Panc1 (cell line): ENCODE measurements around the gene LPP. TPM values are rescaled to one million over a fixed set of nuclear protein-coding genes. Genes with fewer than 3 reads are reported as not detected.

Experiments used
- ATAC-seq: fragments of 200-7000 bp; cut with Tn5 transposase; 2 replicates; pipeline ENCODE4 v1.9.1; 2020; ENCODE audit warnings: mild to moderate bottlenecking, moderate library complexity
- BruUV-seq: library from RNA; stranded (reverse); fragments of 400-500 nt; replicated peaks from 2 replicates; lab custom pipeline; 2021; lab: Mats Ljungman, UMichigan
- CTCF ChIA-PET: fragments of 300-600 bp; sonication (Branson Sonifier 250); formaldehyde crosslinking; loops from one replicate; lab custom pipeline; 2022; ENCODE audit warnings: antibody characterized with exemption; lab: Charles Lee
- POLR2A ChIA-PET: fragments of 300-600 bp; sonication (Branson Sonifier 250); formaldehyde crosslinking; loops from one replicate; lab custom pipeline; 2022; ENCODE audit warnings: antibody characterized with exemption; lab: Charles Lee
- DNase-seq: peaks from one replicate; pipeline ENCODE4 v3.0.0-alpha.2; 2010; ENCODE audit warnings: low read depth, low spot score
- H3K27ac ChIP-seq: 2 replicates; pipeline ENCODE4 v1.5.1; 2011; ENCODE audit warnings: mild to moderate bottlenecking, low read length, inconsistent platforms
- H3K27me3 ChIP-seq: fragments of 200-500 bp; sonication (Bioruptor generic); 2 replicates; pipeline ENCODE4 v1.6.0; 2014; ENCODE audit warnings: low read length, inconsistent platforms; ENCODE audit not compliant: control insufficient read depth, insufficient read depth
- H3K36me3 ChIP-seq: fragments of 200-500 bp; sonication (Bioruptor generic); 2 replicates; pipeline ENCODE4 v1.5.1; 2014; ENCODE audit warnings: inconsistent platforms, mild to moderate bottlenecking, low read length, moderate library complexity; ENCODE audit not compliant: control insufficient read depth, insufficient read depth
- H3K4me1 ChIP-seq: 2 replicates; pipeline ENCODE4 v1.5.1; 2011; ENCODE audit warnings: inconsistent platforms, mild to moderate bottlenecking, low read length, moderate library complexity; ENCODE audit not compliant: control insufficient read depth, insufficient read depth
- H3K4me3 ChIP-seq, 2 experiments: 2 replicates each; pipeline ENCODE4 v1.5.1; 2011 to 2012; ENCODE audit warnings: low read depth in 2 of 2, low read length in 2 of 2, mild to moderate bottlenecking in 2 of 2, inconsistent platforms in 1 of 2, moderate library complexity in 1 of 2
- H3K9me3 ChIP-seq: fragments of 200-500 bp; sonication (Bioruptor generic); 2 replicates; pipeline ENCODE4 v1.5.1; 2014; ENCODE audit warnings: low read depth, mild to moderate bottlenecking, inconsistent platforms, low read length, moderate library complexity; ENCODE audit not compliant: control insufficient read depth, insufficient read depth
- POLR2AphosphoS5 ChIP-seq: IDR thresholded peaks from 2 replicates; pipeline ENCODE4 v1.6.1; 2012; ENCODE audit warnings: mild to moderate bottlenecking, low read depth, low read length, moderate library complexity
- REST ChIP-seq, 2 experiments: IDR thresholded peaks; 2 replicates each; pipeline ENCODE4 v1.6.1; 2011 to 2012; ENCODE audit warnings: low read depth in 2 of 2, control low read depth in 1 of 2, low read length in 1 of 2, mild to moderate bottlenecking in 1 of 2, moderate library complexity in 1 of 2; ENCODE audit not compliant: insufficient read depth in 1 of 2
- SIN3A ChIP-seq: IDR thresholded peaks from 2 replicates; pipeline ENCODE4 v1.6.1; 2012; ENCODE audit warnings: low read depth, mild to moderate bottlenecking, low read length, moderate library complexity, borderline replicate concordance; ENCODE audit not compliant: insufficient read depth
- TCF7L2 ChIP-seq: IDR thresholded peaks from 2 replicates; pipeline ENCODE4 v1.6.1; 2011; ENCODE audit warnings: mild to moderate bottlenecking, low read depth, low read length, inconsistent platforms
- in situ Hi-C: cut with HindIII; loops from 2 replicates; pipeline ENCODE4 v1.10.0; 2016; ENCODE audit warnings: low sequenced_read_pairs, low pct_unique_long_range_greater_than_20kb
- intact Hi-C: fragments of 100-400 bp; cut with micrococcal nuclease; formaldehyde crosslinking; loops from one replicate; pipeline ENCODE4 v1.10.0; 2022; ENCODE audit not compliant: unreplicated experiment
- total RNA-seq: library from RNA; stranded (reverse); gene quantifications from one replicate; pipeline ENCODE4 v1.2.1, GENCODE V29; 2021; ENCODE audit not compliant: unreplicated experiment
- TF ChIP-seq, protein P1 (sequence below): fragments of 450-650 bp; IDR thresholded peaks from 2 replicates; pipeline ENCODE4 v1.5.1; 2017; ENCODE audit warnings: mild to moderate bottlenecking

Gene LPP
- total RNA-seq, 1 experiment from 2014 or later, result 90.0 TPM

GRCh38 chr3:188446014-188446413 lies 292.1 kb downstream of the LPP start:
- BruUV-seq, result no TSS peak
- Histone ChIP-seq H3K9me3 (no peaks in the 10 kb centered on the region), H3K4me3 (no peak overlapping the region), H3K4me1 (no peaks in the 10 kb centered on the region), H3K36me3 (no peaks in the 10 kb centered on the region), H3K27me3 (no peaks in the 10 kb centered on the region), H3K27ac (no peak overlapping the region)
- ChIA-PET CTCF (no interaction called here), POLR2A (no interaction called here)
- TF ChIP-seq POLR2AphosphoS5, result no peak
- TF ChIP-seq REST (IDR thresholded peaks at IDR 0.05; ENCODE audit: insufficient read depth in 1 of 2, low read depth in 2 of 2, low read length in 1 of 2), result no peak
- TF ChIP-seq SIN3A, result no peak
- intact Hi-C loops, result no loop called here
- in situ Hi-C loops, result no loop called here
- ATAC-seq (no peak), DNase-seq (no peak)

DNA sequence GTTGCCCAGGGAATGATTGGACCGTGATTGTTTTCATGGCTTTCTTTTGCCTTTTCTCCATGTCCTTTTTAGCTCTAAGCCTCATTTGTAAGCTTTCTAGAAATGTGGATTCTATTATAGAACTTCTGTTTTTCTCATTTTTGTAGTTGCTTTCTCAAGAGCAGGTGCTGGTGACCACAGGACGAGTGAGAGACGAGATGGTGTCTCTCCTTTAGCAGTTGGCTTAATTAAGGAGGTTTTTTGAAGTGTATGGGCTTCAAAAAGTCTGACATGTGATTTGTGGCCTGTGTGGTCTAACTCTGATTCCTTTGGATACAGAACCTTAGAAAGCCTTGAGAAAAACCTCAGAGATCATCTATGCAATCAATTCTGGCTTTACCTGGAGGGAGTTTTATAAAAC lies 292.8 kb downstream of the LPP start:
- H3K36me3 ChIP-seq, result no peaks in the 10 kb centered on the region
- no peaks in the 10 kb centered on the region for H3K27me3 ChIP-seq
- ATAC-seq, result no peak
- DNase-seq, result no peak
- no TSS peak for BruUV-seq
- TF ChIP-seq REST (IDR thresholded peaks at IDR 0.05; ENCODE audit: insufficient read depth in 1 of 2, low read depth in 2 of 2, low read length in 1 of 2) (no peak), TCF7L2 (no peak), POLR2AphosphoS5 (no peak), SIN3A (no peak)
- TF ChIP-seq, protein P1, sequence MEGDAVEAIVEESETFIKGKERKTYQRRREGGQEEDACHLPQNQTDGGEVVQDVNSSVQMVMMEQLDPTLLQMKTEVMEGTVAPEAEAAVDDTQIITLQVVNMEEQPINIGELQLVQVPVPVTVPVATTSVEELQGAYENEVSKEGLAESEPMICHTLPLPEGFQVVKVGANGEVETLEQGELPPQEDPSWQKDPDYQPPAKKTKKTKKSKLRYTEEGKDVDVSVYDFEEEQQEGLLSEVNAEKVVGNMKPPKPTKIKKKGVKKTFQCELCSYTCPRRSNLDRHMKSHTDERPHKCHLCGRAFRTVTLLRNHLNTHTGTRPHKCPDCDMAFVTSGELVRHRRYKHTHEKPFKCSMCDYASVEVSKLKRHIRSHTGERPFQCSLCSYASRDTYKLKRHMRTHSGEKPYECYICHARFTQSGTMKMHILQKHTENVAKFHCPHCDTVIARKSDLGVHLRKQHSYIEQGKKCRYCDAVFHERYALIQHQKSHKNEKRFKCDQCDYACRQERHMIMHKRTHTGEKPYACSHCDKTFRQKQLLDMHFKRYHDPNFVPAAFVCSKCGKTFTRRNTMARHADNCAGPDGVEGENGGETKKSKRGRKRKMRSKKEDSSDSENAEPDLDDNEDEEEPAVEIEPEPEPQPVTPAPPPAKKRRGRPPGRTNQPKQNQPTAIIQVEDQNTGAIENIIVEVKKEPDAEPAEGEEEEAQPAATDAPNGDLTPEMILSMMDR, result no peak
- in situ Hi-C loops, result no loop called here
- ChIA-PET POLR2A (no interaction called here), CTCF (no interaction called here)
- H3K9me3 ChIP-seq, result no peaks in the 10 kb centered on the region
- H3K4me1 ChIP-seq, result no peaks in the 10 kb centered on the region
- no peak overlapping the region for H3K4me3 ChIP-seq
- intact Hi-C loops, result no loop called here
- H3K27ac ChIP-seq, result no peak overlapping the region
